ENCODE data around the gene CLEC2L. TPM values are rescaled to one million over a fixed set of nuclear protein-coding genes. Genes with fewer than 3 reads are reported as not detected.

The CLEC2L gene
- not detected in 2 replicates for total RNA-seq (ENCODE audit: low replicate concordance)

- no peak for DNase-seq (ENCODE audit: low read depth)
- no peak for TF ChIP-seq CTCF (IDR thresholded peaks at IDR 0.05; ENCODE audit: insufficient read depth, low read length)
These were observed at the start of gene CLEC2L for GRCh38 chr7:139523199-139523941. CLEC2L (plus strand) TSS chr7:139523685; CDS start chr7:139523928, 243 bp downstream.

DNA sequence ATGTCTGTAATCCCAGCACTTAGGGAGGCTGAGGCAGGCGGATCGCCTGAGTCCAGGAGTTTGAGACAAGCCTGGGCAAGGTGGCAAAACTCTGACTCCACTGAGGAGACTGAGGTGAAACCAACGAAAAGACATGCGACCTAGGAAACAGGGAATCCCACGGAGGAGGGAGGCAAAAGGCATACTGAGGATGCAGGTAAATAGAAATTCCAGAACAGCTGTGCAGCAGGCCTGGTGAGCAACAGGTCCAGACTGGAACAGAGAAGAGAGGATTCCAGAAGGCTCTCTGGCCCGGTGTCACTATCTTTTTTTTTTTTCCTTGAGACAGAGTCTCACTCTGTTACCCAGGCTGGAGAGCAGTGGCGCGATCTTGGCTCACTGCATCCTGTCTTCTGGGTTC, 47.3 kb upstream of the CLEC2L start:
- TF ChIP-seq CTCF (IDR thresholded peaks at IDR 0.05; ENCODE audit: insufficient read depth, low read length) = no peak
- H3K4me3 ChIP-seq (ENCODE audit: low read depth, low read length) = no peak overlapping the region
- no peak for DNase-seq (ENCODE audit: low read depth)

More at GRCh38 chr7:139523199-139523941, at the start of gene CLEC2L:
- peak within 1 kb of the TSS; percentile 31 for H3K4me3 ChIP-seq (ENCODE audit: low read depth, low read length)

DNA sequence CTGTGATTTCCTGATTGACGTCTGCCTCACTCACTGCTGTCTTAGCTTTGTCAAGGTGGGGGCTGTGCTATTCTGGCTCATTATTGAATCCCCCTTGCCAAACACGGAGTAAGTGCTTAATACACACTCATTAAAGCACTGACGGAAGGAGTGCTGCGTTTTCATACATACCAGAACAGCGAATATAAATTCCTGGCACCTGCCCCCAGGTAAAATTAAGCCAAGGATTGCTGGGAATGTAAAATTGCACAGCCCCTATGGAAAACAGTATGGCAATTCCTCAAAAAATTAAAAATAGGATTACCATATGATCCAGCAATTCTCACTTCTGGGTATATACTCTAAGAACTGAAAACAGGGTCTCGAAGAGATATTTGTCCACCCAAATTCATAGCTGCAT, 46.6 kb upstream of the CLEC2L start:
- no peak for TF ChIP-seq CTCF (IDR thresholded peaks at IDR 0.05; ENCODE audit: insufficient read depth, low read length)
- no peak overlapping the region for H3K4me3 ChIP-seq (ENCODE audit: low read depth, low read length)
- no peak for DNase-seq (ENCODE audit: low read depth)

- no peak overlapping the region for H3K4me3 ChIP-seq (ENCODE audit: low read depth, low read length)
- no peak for DNase-seq (ENCODE audit: low read depth)
- TF ChIP-seq CTCF (IDR thresholded peaks at IDR 0.05; ENCODE audit: insufficient read depth, low read length) = no peak
These were observed 43.9 kb upstream of the CLEC2L start for GRCh38 chr7:139479620-139480019.

DNA sequence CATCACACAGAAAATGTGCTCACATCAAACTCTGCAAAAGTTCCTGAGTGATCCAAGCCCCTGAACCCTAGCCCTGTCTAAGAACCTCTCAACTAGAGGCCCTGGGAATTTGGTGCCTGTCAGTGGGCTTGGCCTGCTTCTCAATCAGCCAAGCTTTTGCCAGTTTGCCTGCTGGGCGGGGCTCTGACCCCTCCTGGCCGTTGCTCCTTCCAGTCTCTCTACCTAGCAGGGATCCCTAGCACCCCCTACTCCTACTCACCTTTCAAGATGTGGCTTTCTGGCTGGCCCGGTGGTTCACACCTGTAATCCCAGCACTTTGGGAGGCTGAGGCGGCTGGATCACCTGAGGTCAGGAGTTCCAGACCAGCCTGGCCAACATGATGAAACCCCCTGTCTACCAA, 42.1 kb upstream of the CLEC2L start:
- H3K4me3 ChIP-seq (ENCODE audit: low read depth, low read length) = no peak overlapping the region

DNA sequence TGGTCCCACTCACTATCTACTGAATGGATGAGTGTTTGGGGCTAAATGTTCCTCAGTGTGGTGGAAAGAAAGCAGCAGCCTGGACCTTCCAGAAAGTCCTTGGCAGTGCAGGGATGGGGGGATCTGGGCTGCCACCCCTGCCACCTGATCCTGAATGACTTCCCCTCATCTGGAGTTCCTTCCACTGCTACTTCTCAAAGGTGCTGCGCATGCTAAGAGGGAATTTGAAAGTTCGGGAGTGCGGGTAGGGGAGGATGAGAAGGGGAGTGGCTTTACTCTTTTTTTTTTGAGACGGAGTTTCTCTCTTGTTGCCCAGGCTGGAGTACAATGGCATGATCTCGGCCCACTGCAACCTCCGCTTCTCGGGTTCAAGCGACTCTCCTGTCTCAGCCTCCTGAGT, 41.4 kb upstream of the CLEC2L start:
- H3K4me3 ChIP-seq (ENCODE audit: low read depth, low read length) = no peak overlapping the region
- no peak for TF ChIP-seq CTCF (IDR thresholded peaks at IDR 0.05; ENCODE audit: insufficient read depth, low read length)
- no peak for DNase-seq (ENCODE audit: low read depth)

More for the DNA sequence above, 42.1 kb upstream of the CLEC2L start:
- DNase-seq (ENCODE audit: low read depth) = no peak
- TF ChIP-seq CTCF (IDR thresholded peaks at IDR 0.05; ENCODE audit: insufficient read depth, low read length) = no peak
